ENCODE data around the gene ULK4. TPM values are rescaled to one million over a fixed set of nuclear protein-coding genes. Genes with fewer than 3 reads are reported as not detected.
A peak's percentile ranks its signal among the peaks of the same experiment; 100 is the strongest.

The ULK4 gene
- total RNA-seq, 1 experiment from 2014 or later = 13.5 TPM

DNA sequence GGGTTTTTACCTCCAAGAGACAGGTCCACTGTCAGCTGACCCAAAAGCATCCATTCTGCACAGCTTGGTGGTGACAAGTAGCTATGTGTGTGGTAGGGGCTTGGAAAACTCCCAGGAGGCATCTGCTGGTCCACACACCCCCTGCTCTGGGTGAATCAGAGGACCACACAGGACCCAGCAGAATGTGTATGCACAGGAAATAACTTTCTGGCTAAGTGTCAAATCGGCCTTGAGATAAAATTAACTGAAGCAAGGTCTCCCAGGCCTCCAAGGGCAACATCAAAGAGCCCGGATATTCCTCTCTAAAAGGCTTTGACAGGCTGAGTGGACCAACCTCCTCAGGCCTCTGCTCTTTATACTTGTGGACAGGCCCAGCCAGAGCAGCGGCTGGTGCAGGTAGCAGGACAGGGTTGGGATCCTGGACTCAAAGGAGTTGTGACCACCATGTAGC, 696.1 kb downstream of the ULK4 start:
- DNase-seq (ENCODE audit: low read depth) = peak; percentile 86

DNA sequence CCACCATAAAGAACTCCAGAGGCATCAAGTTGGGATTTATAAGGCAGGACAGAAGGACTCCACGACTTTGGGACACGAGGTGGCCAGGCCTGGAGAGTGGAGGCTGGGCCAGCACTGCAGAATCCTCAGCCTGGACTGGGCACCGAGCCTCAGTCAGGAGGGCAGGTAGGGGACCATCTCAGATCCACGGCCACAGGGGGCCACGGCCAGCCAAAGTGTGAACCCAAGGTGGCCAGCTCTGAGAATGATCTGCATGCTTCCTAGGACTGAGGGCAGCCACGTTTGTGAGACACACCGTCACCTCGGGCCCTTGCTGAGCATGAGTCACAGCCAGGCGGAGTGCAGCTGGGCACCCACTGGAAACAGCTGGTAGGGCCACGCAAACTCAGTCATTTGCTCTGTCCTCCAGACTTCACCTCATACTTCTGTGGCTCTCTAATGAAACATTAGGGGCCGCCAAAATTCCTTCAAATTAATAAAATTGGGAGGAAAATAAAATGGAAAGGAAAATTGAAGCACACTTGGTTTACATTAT, 696.8 kb downstream of the ULK4 start:
- peak; percentile 81 for DNase-seq (ENCODE audit: low read depth)

GRCh38 chr3:41260063-41260450, 701.8 kb downstream of the ULK4 start:
- DNase-seq (ENCODE audit: low read depth) = no peak

DNA sequence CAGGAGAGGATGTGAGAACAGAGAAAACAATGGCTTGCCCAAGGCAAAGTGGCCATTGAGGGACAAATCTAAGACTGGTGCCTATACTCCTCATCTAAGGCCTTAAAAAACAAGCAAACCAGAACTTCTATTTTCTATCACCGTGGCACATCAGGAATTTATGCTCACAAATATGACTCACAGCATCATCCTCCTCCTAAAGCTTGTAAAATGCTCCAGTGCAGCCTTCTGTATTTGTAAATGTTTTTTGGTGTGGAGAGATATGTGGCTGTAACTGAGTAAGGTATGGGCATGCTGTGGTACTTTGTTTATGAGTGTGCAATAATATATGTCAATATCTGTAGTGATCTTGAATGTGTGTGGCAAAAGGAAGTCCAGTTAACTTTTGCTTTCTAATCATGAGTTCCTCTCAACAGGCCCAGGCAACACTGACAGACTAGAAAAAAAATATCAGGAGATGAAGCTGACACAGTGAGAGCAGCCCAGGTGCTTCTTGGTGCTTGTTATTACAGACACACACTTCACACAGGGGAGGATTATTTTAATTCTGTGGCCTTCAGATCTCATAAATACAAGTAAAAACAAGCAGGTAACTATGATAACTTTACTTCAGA, 702.3 kb downstream of the ULK4 start:
- no peak for DNase-seq (ENCODE audit: low read depth)

GRCh38 chr3:41258239-41258800, 703.6 kb downstream of the ULK4 start:
- DNase-seq (ENCODE audit: low read depth) = no peak

DNA sequence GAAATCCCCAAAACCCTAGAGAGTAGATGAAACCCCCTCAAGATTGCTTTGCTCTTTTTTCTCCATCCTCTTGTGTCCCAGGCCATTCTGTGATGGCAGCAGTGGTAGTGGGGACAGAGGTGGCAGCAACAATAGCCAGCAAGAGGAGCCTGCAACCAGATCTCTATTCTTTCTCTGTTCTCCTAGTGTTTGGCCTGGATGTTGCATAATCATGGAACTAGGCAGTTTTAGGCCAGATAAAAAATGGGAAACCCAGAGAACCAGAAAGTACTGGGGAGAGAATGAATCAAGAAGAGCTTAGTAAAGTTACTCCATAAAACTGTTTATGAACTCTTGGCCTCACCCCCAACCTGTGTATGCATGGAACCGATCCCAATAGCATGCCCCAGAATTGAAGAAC, 710.3 kb downstream of the ULK4 start:
- no peak for DNase-seq (ENCODE audit: low read depth)

DNA sequence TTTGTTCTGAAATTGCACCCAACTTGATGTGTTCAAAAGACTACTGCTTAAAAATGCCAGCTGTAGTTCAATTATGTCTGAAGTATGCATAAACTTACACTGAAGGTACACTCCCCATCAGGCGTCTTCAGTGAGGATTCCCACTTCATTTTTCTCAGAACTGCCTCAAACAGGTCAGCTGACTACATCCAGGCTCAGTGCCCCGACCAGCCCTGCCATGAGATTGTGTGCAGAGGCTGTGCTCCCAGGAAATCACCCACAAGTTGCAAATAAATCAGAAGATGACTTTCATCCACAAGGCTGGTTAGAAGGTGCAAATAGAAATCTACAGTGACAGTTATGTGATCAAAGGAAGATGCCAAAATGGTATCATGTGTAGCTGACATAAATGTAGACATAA, 711.1 kb downstream of the ULK4 start:
- no peak for DNase-seq (ENCODE audit: low read depth)

GRCh38 chr3:41249318-41249717, 712.6 kb downstream of the ULK4 start:
- no peak for DNase-seq (ENCODE audit: low read depth)

DNA sequence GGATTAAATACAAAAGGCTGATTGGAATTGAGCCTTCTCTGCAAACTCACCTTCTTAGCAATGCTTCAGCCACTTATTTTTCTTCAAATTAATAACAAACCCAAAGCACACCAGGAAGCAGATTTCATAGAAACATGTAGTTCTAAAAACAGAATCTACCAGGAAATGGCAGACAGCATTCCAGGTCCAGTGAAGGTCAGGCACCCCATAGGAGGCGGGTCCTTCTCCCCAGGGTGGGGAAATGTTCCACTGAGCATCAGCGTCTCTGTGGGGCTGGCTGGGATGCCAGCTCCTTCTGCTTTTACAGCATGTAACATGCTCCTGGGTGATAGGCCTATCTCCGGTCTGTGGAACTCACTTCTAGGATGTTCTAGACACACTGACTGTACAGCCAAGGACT, 713.4 kb downstream of the ULK4 start:
- no peak for DNase-seq (ENCODE audit: low read depth)

- DNase-seq (ENCODE audit: low read depth) = no peak
These were observed 714.6 kb downstream of the ULK4 start for GRCh38 chr3:41247055-41248004.

DNA sequence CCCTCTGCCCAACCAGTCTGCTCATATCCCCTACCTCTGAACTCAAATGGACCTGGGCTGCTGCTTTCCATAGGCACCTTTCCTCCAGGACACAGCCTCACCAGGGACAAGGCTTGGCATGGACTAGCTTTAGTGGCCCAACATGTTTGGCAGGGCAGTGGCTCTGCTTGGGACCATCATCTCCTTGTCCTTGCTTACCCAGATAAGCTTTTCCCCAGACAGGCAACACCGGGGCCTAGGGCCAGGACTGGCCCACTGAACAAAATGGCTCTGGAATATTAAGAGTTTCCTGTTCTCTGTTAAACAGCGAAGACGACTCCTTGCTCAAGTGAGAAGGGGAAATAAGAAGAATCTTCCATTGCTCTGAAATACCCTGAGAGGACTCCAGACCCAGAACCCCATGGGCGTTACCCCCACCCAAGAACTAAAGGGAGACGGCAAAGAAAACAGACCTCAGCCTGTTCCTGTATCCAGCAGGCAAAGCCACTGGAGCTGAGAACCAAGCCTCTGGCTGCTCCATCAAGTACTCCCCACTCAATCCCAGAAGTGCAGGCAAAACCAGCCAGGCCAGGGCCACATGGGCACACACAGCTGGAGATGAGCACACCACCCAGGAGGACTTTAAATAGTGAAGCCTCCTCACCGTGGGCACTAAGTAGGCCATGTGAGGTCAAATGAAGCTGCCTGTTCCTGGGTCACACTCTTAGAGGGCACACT, 717.1 kb downstream of the ULK4 start:
- no peak for DNase-seq (ENCODE audit: low read depth)

DNA sequence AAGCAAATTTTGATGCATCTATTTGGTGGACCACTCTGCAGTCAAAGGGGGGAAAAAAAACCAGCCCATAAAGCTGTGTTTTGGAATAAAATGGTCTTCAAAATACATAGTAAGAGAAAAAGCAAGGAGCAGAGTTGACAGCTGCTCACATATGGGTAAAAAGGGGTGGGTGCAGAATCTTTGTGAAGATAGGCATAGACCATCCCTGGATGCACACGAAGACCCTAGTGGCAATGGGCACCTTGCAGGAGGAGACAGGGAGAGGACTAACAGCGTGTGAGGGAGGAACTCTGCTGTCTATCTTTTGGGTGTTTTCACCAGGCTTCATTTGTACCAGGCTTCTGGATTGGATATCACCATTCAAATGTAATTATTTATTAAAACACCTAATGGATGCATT, 718.7 kb downstream of the ULK4 start:
- DNase-seq (ENCODE audit: low read depth) = no peak

GRCh38 chr3:41241800-41242571, 719.9 kb downstream of the ULK4 start:
- no peak for DNase-seq (ENCODE audit: low read depth)

DNA sequence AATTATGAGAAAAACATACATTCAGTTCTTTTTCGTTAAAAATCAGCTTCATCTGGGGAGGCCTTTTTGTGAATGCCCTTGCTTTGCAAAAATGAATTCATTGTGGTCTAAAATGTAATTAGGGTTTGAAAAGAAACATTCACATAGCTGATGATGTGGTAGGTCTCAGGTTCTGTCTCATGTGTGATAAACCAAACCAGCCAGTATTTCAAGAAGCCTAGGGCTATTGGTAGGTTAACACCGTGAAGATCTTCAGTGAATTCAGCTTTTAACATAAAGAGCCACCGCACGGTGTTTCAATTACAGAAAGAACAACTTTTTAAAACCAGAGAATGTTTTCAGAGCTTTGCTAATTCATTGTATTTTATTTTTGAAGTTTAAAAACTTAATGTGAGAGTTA, 720.7 kb downstream of the ULK4 start:
- DNase-seq (ENCODE audit: low read depth) = no peak

- no peak for DNase-seq (ENCODE audit: low read depth)
These were observed 722.3 kb downstream of the ULK4 start for GRCh38 chr3:41239587-41239986.

GRCh38 chr3:41237907-41238306, 724.0 kb downstream of the ULK4 start:
- no peak for DNase-seq (ENCODE audit: low read depth)

GRCh38 chr3:41236228-41236627, 725.7 kb downstream of the ULK4 start:
- DNase-seq (ENCODE audit: low read depth) = no peak

DNA sequence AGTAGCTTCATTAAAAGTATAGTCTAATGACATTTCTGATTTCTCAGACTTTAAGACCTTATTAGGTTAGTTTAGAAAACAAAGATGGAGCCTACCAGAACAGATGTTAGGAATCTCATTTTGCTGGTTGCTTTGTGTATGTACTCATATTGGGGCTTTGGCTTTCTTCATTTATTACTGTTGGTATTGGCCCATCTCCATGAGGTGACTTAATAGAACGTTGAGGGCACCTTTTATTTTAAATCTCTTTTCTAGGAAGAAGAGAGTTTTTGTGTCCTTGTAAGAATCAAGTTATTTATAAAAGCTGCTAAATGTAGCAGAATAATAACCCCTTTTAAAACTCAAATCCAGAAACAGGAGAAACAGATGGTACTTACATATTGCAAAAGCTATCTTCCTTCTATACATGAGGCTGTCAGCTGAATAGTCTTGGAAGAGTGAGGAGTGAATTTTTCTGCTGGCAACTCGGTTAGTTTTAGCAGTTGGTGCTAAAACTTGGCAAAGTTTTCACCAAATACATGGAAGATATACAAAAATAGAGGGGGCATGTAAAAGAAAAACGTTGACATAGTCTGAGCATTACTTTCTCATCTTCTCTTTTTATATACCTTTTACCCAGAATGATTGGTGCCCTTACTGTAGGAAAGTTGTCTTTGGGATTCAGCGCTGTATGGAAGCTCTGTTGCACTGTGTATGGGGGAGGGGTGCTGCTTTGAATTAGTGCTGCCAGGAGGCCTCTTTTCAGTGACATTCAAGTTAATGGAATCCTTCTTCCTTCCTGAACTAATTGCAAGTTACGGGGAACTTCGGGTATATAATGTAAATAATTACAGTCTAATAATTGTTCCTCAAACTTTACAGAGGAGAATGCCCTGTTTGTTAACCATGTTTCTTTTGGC, 726.8 kb downstream of the ULK4 start:
- no peak for DNase-seq (ENCODE audit: low read depth)

DNA sequence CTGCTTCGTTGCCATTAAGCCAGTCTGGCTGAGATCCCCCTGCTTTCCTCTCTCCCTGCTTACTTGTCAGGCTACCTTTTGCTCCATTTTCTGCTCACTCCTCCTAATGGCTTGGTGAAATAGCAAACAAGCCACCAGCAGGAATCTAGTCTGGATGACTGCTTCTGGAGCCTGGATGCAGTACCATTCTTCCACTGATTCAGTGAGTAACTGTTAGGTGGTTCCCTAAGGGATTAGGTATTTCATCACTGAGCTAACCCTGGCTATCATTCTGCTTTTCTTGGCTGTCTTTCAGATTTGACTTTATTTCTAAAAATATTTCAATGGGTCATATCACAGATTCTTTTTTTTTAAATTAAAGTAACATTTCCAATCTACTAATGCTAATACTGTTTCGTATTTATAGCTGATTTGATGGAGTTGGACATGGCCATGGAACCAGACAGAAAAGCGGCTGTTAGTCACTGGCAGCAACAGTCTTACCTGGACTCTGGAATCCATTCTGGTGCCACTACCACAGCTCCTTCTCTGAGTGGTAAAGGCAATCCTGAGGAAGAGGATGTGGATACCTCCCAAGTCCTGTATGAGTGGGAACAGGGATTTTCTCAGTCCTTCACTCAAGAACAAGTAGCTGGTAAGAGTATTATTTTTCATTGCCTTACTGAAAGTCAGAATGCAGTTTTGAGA, 737.6 kb downstream of the ULK4 start:
- no peak for DNase-seq (ENCODE audit: low read depth)
